Measurements from ENCODE around the gene MUC3A.
"Not testable (repeated sequence)": the region's sequence is repeated elsewhere in the genome, so short reads cannot be mapped to it uniquely, and the experiment has no call there.

Gene MUC3A

DNA sequence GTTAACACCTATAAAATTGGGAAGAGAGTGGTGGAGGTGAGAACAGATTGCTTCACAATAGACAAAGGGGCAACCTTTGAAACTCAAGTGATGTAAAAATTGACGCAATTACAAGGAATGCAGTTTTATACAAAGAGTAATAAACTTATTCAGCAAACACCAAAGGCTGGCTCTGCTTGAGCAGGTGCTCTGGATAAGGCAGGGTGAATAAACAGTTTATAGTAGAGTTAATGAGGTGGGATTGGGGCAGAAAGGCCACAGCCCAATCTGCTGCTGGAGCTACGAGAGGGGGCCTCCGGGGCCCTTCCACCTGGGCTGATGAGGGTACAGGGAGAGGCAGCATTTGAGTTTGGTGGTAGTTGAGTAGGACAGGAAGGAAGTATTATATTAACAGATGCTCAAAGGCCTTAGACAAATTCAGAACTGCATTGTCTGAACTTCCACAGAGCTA lies 26.1 kb downstream of the MUC3A start:
- ATAC-seq, result no peak

DNA sequence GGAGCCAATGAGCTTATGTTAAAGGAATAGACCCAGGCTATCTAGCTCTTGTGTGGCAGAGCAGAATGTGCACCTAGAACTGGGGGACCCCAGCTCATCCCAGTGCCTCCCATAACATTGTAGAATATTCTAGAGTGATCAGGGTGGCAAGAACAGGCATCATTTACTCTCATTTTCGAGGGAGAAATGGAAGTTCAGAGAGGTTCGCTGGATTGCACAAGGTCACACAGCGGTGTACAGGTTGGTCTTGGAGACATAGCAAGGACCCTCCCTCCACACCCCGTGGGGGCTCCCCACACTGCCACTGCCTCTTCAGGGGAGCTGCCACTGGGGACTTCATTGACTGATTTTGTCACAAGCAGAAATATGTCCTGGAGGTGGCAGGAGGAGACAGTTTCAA lies 29.0 kb downstream of the MUC3A start:
- no peak for ATAC-seq

DNA sequence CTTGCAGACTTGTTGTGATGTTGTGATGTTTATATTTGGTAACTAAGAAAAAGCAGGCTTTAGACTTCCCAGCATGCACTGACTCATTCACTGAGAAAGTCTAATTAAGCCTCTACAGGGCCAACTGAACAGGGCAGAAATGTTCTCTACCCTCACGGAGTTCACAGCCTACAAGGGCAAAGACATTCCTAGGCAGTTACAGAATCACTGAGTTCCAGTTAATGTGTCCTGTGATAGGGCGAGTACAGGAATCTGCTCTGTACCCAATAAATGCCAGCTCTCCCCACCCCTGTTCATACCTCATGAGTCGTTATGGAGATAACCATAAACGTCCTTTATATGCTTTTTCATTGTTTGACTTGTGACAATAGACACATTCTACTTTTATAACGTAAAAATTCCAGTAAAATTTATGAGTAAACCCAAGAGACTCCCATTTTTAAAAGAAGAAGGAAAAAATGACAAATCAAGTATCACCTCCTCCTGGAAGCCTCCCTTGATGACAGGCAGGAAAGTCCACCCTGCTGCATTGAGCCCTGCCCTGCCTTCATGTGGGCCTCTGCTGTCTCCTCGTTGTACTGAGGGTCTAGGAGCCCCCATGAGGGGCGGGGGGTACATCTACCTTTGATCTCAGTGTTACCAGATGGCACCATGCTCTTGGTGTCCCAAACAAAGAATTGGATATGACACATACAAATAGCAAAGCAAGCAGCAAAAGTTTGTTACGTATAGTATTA lies 34.3 kb downstream of the MUC3A start:
- no peak for ATAC-seq

DNA sequence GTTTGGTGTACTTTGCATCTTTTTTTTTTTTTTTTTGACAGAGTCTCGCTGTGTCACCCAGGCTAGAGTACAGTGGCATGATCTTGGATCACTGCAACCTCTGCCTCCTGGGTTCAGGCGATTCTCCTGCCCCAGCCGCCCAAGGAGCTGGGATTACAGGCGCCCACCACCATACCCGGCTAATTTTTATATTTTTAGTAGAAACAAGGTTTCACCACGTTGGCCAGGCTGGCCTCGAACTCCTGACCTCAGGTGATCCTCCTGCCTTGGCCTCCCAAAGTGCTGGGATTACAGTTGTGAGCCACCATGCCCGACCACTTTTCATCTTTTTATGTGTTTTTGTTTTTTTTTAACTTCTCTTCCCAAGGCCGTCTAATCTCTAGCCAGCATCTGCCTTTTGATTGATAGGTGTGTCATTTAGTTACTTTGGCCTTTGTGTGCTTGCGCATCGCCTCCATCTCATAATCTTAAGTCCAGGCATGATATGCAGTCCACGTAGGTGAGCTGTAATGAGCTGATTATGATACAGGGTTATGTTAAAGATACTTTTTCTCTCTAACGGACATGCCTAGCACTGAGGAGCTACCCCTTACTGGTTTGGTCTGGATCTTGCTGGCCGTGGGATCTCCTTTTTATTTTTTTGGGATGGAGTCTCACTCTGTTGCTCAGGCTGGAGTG lies 35.0 kb downstream of the MUC3A start:
- not testable (repeated sequence) for ATAC-seq

DNA sequence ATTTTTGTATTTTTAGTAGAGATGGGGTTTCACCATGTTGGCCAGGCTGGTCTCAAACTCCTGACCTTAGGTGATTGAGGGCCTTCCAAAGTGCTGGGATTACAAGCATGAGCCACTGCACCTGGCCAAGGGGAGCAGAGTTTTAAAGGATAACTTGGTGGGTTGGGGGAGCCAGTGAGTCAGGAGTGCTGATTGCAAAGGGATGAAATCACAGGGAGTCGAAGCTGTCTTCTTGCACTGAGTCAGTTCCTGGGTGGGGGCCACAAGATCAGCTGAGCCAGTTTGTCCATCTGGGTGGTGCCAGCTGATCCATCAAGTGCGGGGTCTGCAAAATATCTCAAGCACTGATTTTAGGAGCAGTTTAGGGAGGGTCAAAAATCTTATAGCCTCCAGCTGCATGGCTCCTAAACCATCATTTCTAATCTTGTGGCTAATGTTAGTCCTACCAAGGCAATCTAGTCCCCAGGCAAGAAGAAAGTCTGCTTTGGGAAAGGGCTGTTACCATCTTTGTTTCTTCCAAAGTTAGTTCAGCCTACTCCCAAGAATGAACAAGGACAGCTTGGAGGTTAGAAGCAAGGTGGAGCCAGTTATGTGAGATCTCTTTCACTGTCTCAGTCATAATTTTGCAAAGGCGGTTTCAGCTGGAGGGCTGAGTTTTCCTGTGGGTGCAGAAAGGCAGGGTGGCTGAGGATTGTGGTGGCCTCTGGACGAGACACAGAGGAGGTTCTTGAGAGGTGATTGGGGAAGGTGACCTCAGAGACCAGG lies 35.9 kb downstream of the MUC3A start:
- ATAC-seq, result not testable (repeated sequence)

DNA sequence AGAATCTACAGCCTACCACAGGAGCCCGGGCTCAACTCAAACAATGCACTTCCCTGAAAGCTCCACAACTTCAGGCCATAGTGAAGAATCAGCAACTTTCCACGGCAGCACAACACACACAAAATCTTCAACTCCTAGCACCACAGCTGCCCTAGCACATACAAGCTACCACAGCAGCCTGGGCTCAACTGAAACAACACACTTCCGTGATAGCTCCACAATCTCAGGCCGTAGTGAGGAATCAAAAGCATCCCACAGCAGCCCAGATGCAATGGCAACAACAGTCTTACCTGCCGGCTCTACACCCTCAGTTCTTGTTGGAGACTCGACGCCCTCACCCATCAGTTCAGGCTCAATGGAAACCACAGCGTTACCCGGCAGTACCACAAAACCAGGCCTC lies 42.3 kb downstream of the MUC3A start:
- no peak for ATAC-seq

DNA sequence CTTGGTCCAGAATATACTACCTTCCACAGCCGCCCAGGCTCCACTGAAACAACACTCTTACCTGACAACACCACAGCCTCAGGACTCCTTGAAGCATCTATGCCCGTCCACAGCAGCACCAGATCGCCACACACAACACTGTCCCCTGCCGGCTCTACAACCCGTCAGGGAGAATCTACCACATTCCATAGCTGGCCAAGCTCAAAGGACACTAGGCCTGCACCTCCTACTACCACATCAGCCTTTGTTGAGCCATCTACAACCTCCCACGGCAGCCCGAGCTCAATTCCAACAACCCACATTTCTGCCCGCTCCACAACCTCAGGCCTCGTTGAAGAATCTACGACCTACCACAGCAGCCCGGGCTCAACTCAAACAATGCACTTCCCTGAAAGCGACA lies 42.9 kb downstream of the MUC3A start:
- ATAC-seq, result not testable (repeated sequence)

DNA sequence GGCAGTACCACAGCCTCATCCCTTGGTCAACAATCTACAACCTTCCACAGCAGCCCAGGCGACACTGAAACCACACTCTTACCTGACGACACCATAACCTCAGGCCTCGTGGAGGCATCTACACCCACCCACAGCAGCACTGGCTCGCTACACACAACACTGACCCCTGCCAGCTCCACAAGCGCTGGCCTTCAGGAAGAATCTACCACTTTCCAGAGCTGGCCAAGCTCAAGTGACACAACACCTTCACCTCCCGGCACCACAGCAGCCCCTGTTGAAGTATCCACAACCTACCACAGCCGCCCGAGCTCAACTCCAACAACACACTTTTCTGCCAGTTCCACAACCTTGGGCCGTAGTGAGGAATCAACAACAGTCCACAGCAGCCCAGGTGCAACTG lies 45.3 kb downstream of the MUC3A start:
- not testable (repeated sequence) for ATAC-seq

DNA sequence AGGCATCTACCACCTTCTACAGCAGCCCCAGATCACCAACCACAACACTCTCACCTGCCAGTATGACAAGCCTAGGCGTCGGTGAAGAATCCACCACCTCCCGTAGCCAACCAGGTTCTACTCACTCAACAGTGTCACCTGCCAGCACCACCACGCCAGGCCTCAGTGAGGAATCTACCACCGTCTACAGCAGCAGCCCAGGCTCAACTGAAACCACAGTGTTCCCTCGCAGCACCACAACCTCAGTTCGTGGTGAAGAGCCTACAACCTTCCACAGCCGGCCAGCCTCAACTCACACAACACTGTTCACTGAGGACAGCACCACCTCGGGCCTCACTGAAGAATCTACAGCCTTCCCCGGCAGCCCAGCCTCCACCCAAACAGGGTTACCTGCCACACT lies 49.2 kb downstream of the MUC3A start:
- ATAC-seq, result not testable (repeated sequence)

DNA sequence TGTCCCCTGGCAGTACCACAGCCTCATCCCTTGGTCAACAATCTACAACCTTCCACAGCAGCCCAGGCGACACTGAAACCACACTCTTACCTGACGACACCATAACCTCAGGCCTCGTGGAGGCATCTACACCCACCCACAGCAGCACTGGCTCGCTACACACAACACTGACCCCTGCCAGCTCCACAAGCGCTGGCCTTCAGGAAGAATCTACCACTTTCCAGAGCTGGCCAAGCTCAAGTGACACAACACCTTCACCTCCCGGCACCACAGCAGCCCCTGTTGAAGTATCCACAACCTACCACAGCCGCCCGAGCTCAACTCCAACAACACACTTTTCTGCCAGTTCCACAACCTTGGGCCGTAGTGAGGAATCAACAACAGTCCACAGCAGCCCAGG lies 50.0 kb downstream of the MUC3A start:
- not testable (repeated sequence) for ATAC-seq

DNA sequence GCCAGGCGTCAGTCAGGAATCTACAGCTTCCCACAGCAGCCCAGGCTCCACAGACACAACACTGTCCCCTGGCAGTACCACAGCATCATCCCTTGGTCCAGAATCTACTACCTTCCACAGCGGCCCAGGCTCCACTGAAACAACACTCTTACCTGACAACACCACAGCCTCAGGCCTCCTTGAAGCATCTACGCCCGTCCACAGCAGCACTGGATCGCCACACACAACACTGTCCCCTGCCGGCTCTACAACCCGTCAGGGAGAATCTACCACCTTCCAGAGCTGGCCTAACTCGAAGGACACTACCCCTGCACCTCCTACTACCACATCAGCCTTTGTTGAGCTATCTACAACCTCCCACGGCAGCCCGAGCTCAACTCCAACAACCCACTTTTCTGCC lies 50.7 kb downstream of the MUC3A start:
- not testable (repeated sequence) for ATAC-seq

DNA sequence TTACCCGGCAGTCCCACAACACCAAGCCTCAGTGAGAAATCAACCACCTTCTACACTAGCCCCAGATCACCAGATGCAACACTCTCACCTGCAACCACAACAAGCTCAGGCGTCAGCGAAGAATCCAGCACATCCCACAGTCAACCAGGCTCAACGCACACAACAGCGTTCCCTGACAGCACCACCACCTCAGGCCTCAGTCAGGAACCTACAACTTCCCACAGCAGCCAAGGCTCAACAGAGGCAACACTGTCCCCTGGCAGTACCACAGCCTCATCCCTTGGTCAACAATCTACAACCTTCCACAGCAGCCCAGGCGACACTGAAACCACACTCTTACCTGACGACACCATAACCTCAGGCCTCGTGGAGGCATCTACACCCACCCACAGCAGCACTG lies 53.0 kb downstream of the MUC3A start:
- not testable (repeated sequence) for ATAC-seq

DNA sequence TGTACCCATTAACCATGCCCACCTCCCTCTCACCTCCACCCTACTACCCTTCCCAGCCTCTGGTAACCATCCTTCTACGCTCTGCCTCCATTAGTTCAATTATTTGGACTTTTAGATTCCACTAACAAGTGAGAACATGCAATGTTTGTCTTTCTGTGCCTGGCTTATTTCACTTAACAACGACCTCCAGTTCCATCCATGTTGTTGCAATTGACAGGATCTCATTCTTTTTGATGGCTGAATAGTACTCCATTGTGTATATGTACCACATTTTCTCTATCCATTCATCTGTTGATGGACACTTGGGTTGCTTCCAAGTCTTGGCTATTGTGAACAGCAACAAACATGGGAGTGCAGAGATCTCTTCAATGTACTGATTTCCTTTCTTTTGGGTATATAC lies 58.0 kb downstream of the MUC3A start:
- ATAC-seq, result not testable (repeated sequence)

DNA sequence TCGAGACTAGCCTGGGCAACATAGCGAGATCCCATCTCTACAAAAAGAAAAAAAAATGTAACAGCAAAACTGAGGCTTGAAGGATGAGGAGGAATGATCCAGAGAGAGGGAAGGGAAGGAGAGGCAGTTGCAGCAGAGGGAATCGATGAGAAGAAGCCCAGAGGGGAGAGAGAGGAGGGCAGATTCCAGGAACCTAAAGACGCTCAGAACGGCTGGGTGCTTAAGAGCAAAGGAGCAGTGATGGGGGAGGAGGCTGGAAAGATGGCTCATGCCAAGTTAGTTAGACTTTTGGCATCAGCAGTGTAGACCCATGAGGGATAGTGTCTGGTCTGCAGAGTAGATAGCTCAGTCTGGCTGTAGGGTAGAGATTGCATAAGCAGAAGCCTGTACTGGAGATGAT lies 60.3 kb downstream of the MUC3A start:
- ATAC-seq, result no peak

DNA sequence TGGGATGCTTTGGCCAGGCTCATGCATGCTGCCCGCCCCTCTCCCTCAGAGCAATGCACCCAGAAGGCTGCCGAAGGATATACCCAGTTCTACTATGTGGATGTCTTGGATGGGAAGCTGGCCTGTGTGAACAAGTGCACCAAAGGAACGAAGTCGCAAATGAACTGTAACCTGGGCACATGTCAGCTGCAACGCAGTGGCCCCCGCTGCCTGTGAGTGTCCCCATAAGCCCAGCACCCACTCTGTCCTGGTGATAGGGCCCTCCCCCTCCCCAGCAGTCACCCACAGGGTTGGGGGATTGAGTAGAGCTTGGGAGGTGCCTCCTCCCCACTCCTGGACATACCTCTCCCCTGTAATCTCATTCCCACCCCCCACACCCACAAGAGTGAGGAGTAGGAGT lies 63.6 kb downstream of the MUC3A start:
- ATAC-seq, result no peak

DNA sequence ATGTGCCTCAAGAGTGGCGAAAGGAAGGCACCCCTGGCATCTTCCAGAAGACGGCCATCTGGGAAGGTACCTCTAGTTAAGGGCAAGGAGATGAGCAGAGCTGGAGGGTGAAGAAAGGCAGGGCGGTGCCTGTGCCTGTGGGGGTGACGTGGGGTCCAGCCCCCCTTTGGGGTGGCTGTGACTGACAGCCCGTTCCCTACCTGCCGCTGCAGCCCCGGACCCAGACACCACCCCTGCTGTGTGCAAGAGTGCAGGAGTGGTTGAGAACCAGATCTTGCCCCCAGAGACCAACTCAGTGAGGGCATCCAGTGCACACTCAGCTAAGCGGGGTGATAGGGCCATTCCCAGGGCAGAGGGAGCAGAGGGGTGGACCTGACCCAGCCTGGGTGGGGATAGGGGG lies 66.3 kb downstream of the MUC3A start:
- no peak for ATAC-seq

DNA sequence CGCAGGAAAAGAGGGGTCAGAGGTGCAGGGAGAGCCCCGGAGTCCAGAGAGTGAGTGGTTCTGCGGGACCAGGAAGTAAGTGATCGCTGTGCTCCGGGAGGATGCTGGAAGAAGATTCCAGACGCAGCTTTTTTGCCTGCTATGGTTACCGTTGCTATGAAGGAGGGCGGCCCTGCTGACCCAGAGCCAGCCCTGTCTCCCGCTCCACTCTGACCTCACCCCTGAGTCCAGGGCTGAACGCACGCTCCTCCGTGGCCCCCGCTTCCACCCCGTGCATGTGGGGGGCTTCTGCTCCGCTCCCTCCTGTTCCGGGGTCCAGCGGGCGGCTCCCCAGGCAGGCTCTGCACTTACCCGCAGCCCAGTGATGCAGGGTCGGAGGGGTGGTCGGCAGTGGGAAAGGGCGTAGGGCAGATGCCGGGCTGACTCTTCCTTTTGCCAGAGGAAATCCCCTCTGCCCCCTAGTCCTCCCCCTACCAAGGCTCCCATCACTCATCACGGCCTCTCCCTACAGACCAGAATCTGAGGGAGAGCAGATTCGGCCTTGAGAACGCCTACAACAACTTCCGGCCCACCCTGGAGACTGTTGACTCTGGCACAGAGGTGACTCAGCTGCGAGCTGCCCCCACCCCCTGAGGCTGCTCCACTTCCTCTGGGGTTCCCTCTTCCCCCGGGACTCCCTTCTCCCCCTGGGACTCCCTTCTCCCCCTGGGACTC lies 67.9 kb downstream of the MUC3A start:
- peak; percentile 96 to 98 for ATAC-seq
